Hepatocyte (in vitro differentiated cells): ENCODE measurements around the gene GALNT7. TPM values are rescaled to one million over a fixed set of nuclear protein-coding genes. Genes with fewer than 3 reads are reported as not detected.

ENCODE experiments used
- DNase-seq: peaks from one replicate; pipeline ENCODE4 v3.0.0-alpha.2; 2016; ENCODE audit warnings: low spot score
- H2AFZ ChIP-seq: fragments of 200-600 bp; sonication (generic); 2 replicates; pipeline ENCODE4 v1.6.0; 2016; ENCODE audit warnings: antibody characterized with exemption, mild to moderate bottlenecking
- H3K27ac ChIP-seq: fragments of 200-600 bp; sonication (generic); 2 replicates; pipeline ENCODE4 v1.5.1; 2016; ENCODE audit warnings: mild to moderate bottlenecking
- H3K27me3 ChIP-seq: fragments of 200-600 bp; sonication (generic); 2 replicates; pipeline ENCODE4 v1.6.1; 2016
- H3K36me3 ChIP-seq: fragments of 200-600 bp; sonication (generic); replicated peaks from 2 replicates; pipeline ENCODE4 v1.5.1; 2016; ENCODE audit warnings: low read depth; ENCODE audit not compliant: insufficient read depth
- H3K4me1 ChIP-seq: fragments of 200-600 bp; sonication (generic); 2 replicates; pipeline ENCODE4 v1.5.1; 2016; ENCODE audit warnings: mild to moderate bottlenecking, moderate library complexity; ENCODE audit not compliant: insufficient read depth
- H3K4me2 ChIP-seq: fragments of 200-600 bp; sonication (generic); 2 replicates; pipeline ENCODE4 v1.6.0; 2016
- H3K4me3 ChIP-seq: fragments of 200-600 bp; sonication (generic); 2 replicates; pipeline ENCODE4 v1.5.1; 2016; ENCODE audit warnings: mild to moderate bottlenecking
- H3K79me2 ChIP-seq: fragments of 200-600 bp; sonication (generic); 2 replicates; pipeline ENCODE4 v1.6.0; 2017; ENCODE audit warnings: mild to moderate bottlenecking
- H3K9me2 ChIP-seq: fragments of 200-600 bp; sonication (generic); replicated peaks from 2 replicates; pipeline ENCODE4 v1.6.0; 2017; ENCODE audit warnings: mild to moderate bottlenecking; ENCODE audit not compliant: insufficient read depth
- H3K9me3 ChIP-seq: fragments of 200-600 bp; sonication (generic); 2 replicates; pipeline ENCODE4 v1.5.1; 2016; ENCODE audit warnings: low read depth, mild to moderate bottlenecking
- H4K20me1 ChIP-seq: fragments of 200-600 bp; sonication (generic); 2 replicates; pipeline ENCODE4 v1.6.0; 2016; ENCODE audit warnings: mild to moderate bottlenecking; ENCODE audit not compliant: insufficient read depth, poor library complexity, severe bottlenecking
- EZH2 ChIP-seq: fragments of 200-600 bp; sonication (generic); IDR thresholded peaks from 2 replicates; pipeline ENCODE4 v1.6.1; 2016; ENCODE audit warnings: antibody characterized with exemption, mild to moderate bottlenecking, borderline replicate concordance
- EZH2phosphoT487 ChIP-seq: fragments of 200-600 bp; sonication (generic); IDR thresholded peaks from one replicate; pipeline ENCODE4 v1.6.1; 2018; ENCODE audit warnings: antibody characterized with exemption, mild to moderate bottlenecking, low read depth, moderate library complexity; ENCODE audit not compliant: unreplicated experiment, severe bottlenecking
- WGBS: methylation state at CpG from one replicate; pipeline ENCODE4 v1.1.6; 2016; ENCODE audit warnings: low lambda C conversion rate; ENCODE audit errors: missing lambda C conversion rate; 5-methylcytosine and 5-hydroxymethylcytosine counted together
- polyA plus RNA-seq: library from polyadenylated mRNA; unstranded; fragments of >200 nt; fragmentation: Nextera tagmentation; extraction: Ambion mirVana; gene quantifications from 2 replicates; pipeline ENCODE4 v1.2.1, GENCODE V29; 2016
- total RNA-seq: library from RNA; depleted of rRNA; stranded (reverse); fragments of >200 nt; gene quantifications from 2 replicates; pipeline ENCODE4 v1.2.3, GENCODE V29; 2014
- TF ChIP-seq, protein P1 (sequence below): fragments of 200-600 bp; sonication (generic); IDR thresholded peaks from 2 replicates; pipeline ENCODE4 v1.5.1; 2016; ENCODE audit warnings: antibody characterized with exemption, mild to moderate bottlenecking; ENCODE audit not compliant: poor library complexity

Gene GALNT7
- total and polyA plus RNA-seq, 2 experiments from 2014 or later = 23.7 to 44.6 TPM

DNA sequence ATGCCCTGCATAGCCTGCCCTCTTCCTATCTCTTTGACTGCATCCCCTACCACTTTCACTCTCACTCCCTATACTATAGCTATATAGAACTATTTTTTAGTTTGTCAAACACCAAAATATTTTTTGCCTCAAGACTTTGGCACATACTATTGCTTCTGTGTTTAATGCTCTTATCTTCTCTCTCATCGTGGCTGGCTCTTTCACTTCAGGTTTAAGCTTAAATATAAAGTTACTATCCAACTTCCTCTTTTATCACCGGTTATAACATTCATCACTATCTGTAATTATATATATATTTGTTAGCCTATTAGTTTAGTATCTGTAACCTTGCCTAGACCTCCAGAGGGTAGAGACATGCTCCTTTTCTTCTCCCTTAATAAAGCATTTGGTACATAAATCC is 177.0 kb downstream of the GALNT7 start:
- no peaks in the 10 kb centered on the region for H3K9me3 ChIP-seq
- H3K27me3 ChIP-seq = no peaks in the 10 kb centered on the region
- no peak overlapping the region for H3K4me2 ChIP-seq
- 81% methylated on average over 2 of the region's 2 CpGs for WGBS
- H2AFZ ChIP-seq = no peak overlapping the region
- no peaks in the 10 kb centered on the region for H3K4me1 ChIP-seq
- no peak for DNase-seq
- H3K27ac ChIP-seq = no peak overlapping the region
- H3K9me2 ChIP-seq = no peaks in the 10 kb centered on the region
- no peak overlapping the region for H3K4me3 ChIP-seq
- no peak for TF ChIP-seq EZH2
- TF ChIP-seq EZH2phosphoT487 = no peak
- TF ChIP-seq, protein P1, sequence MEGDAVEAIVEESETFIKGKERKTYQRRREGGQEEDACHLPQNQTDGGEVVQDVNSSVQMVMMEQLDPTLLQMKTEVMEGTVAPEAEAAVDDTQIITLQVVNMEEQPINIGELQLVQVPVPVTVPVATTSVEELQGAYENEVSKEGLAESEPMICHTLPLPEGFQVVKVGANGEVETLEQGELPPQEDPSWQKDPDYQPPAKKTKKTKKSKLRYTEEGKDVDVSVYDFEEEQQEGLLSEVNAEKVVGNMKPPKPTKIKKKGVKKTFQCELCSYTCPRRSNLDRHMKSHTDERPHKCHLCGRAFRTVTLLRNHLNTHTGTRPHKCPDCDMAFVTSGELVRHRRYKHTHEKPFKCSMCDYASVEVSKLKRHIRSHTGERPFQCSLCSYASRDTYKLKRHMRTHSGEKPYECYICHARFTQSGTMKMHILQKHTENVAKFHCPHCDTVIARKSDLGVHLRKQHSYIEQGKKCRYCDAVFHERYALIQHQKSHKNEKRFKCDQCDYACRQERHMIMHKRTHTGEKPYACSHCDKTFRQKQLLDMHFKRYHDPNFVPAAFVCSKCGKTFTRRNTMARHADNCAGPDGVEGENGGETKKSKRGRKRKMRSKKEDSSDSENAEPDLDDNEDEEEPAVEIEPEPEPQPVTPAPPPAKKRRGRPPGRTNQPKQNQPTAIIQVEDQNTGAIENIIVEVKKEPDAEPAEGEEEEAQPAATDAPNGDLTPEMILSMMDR = no peak
- H3K79me2 ChIP-seq = no peaks in the 10 kb centered on the region
- no peaks in the 10 kb centered on the region for H3K36me3 ChIP-seq
- no peaks in the 10 kb centered on the region for H4K20me1 ChIP-seq

DNA sequence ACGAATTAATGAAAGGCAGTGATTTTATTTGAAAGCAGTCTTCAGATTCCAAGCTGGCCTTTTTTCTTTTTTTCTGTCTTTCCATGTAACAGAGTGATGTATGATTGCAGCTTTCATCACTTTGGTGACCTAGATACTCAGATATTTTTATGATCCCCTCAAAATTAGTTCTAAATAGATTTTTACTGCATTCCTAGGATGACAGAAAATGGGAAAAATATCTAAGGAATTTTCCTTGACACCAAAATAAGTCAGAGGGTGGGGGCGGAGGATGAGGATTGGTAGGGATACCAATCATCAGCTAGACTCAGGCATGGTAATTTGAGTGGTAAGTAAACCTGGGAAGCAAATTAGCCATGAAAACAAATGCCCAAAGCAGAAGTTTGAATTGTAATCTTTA is 177.5 kb downstream of the GALNT7 start:
- no peaks in the 10 kb centered on the region for H3K79me2 ChIP-seq
- no peaks in the 10 kb centered on the region for H3K9me3 ChIP-seq
- H2AFZ ChIP-seq = no peak overlapping the region
- no peak for DNase-seq
- no peak overlapping the region for H3K4me3 ChIP-seq
- WGBS = 64% methylated on average over 2 of the region's 2 CpGs
- no peaks in the 10 kb centered on the region for H3K9me2 ChIP-seq
- H3K36me3 ChIP-seq = no peaks in the 10 kb centered on the region
- no peak for TF ChIP-seq EZH2phosphoT487
- no peak for TF ChIP-seq EZH2
- H3K27me3 ChIP-seq = no peaks in the 10 kb centered on the region
- H3K4me2 ChIP-seq = no peak overlapping the region
- H3K27ac ChIP-seq = no peak overlapping the region
- H4K20me1 ChIP-seq = no peaks in the 10 kb centered on the region
- H3K4me1 ChIP-seq = no peaks in the 10 kb centered on the region

DNA sequence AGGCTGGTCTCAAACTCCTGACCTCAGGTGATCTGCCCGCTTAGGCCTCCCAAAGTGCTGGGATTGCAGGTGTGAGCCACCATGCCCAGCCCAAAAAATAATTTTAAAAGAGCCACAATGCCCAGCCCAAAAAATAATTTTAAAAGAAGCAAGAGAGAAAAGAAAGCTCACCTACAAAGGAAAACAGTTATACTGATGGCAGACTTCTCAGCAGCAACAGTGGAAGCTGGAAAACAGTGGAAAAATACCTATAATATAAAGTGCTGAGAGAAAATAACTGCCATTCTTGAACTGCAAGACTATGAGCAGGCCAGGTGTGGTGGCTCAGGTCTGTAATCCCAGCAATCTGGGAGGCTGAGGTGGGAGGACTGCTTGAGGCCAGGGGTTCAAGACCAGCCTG is 178.9 kb downstream of the GALNT7 start:
- no peak overlapping the region for H3K4me2 ChIP-seq
- H4K20me1 ChIP-seq = no peaks in the 10 kb centered on the region
- H3K27ac ChIP-seq = no peak overlapping the region
- H3K9me2 ChIP-seq = no peaks in the 10 kb centered on the region
- WGBS = 100% methylated on average over 1 of the region's 1 CpG
- no peaks in the 10 kb centered on the region for H3K9me3 ChIP-seq
- H3K4me1 ChIP-seq = no peaks in the 10 kb centered on the region
- H2AFZ ChIP-seq = no peak overlapping the region
- H3K27me3 ChIP-seq = no peaks in the 10 kb centered on the region
- H3K36me3 ChIP-seq = no peaks in the 10 kb centered on the region
- DNase-seq = no peak
- no peaks in the 10 kb centered on the region for H3K79me2 ChIP-seq
- TF ChIP-seq EZH2 (no peak), EZH2phosphoT487 (no peak)
- TF ChIP-seq, protein P1 = no peak
- no peak overlapping the region for H3K4me3 ChIP-seq

DNA sequence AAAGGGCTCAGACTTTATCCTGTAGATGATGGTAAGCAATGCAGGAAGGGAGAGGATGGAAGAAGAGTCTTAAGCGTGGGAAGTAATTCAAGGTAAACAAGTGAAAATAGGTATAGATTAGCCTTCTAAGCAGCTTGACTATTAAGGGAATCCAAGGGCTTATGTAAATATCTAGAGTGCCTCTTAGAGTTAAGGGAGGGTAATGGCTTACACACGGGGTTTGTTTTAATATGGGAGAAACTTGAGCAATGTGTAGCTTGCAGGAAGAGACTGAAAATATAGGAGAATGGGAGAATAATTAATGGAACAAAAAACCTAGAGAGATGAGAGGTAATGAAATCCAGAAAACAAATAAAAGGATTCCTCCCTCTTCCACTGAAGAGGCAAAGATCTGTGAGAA is 189.3 kb downstream of the GALNT7 start:
- H3K9me3 ChIP-seq = no peaks in the 10 kb centered on the region
- H3K79me2 ChIP-seq = no peaks in the 10 kb centered on the region
- 18% methylated on average over 2 of the region's 2 CpGs for WGBS
- no peaks in the 10 kb centered on the region for H3K9me2 ChIP-seq
- no peak overlapping the region for H3K4me2 ChIP-seq
- no peak overlapping the region for H3K4me3 ChIP-seq
- TF ChIP-seq EZH2 (no peak), EZH2phosphoT487 (no peak)
- TF ChIP-seq, protein P1 = no peak
- H3K27me3 ChIP-seq = peaks cover 4% of the 10 kb centered on the region
- DNase-seq = no peak
- no peak overlapping the region for H2AFZ ChIP-seq
- no peaks in the 10 kb centered on the region for H3K4me1 ChIP-seq
- H3K36me3 ChIP-seq = no peaks in the 10 kb centered on the region
- no peaks in the 10 kb centered on the region for H4K20me1 ChIP-seq
- no peak overlapping the region for H3K27ac ChIP-seq
